Measurements from ENCODE around the gene LY86.

LY86 gene

DNA sequence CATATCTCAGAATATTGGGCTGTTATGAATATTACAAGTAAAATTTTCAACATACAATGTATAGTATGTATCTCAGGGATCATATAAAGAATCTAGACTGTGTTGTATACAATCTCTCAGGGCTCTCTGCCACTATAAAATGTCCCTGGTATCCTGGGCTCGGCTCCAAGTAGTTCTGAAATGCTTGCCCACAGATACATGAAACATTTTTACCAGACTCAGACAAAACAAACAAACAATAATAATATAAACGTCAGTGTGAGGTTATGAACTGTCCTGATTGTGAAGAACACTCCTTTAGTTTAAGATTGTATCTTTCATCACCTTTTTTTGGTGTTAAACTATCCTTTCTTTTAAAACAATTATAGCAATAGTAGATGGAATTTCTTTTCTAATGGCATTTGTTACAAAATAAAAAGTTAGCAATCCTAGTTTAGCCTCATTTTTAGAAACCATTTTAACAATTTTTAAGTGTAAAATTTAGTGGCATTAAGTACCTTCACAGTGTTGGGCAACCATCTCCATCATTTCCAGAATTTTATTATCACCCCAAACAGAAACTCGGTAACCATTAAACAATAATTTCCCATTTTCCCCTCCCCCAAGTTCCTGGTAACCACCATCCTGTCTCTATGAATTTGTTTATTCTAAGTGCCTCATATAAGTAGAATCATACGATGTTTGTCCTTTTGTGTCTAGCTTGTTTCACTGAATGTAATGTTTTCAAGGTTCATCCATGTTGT is 17.4 kb upstream of the LY86 start:
- DNase-seq: no peak

DNA sequence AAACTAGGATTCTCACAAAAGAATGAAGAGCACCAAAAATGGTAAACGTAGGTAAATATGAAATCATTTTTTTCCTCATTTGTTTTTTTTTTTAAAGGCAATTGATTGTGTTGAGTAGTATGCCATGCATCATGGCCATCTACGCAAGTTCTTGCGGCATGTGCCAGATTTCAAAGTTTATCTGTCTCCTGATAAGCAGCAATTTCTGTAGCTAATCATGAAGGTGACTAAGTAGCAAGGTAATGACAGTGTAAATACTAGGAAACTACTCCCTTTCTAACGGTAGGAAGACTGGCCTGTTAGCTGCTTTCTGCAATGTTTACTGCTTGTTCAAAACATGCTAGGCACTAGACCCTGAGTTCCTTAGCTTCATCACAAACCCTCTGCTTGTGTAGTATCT is 13.4 kb upstream of the LY86 start:
- no peak for DNase-seq

DNA sequence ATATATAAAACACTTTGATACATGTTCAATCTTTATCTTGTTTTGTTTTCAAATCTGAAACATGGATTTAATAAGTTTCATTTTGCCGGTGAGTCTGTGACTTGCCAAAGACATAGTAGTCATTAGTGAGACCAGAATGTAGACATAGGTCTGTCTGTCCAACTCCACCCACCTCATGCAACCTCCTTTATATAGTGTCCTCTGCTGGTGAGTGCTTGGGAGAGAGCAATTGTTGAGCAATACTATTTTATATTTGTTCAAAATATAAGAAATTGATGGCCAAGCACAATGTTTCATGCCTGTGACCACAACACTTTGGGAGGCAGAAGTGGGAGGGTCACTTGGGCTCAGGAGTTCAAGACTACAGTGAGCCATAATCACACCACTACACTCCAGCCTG is 10.8 kb upstream of the LY86 start:
- no peak for DNase-seq

DNA sequence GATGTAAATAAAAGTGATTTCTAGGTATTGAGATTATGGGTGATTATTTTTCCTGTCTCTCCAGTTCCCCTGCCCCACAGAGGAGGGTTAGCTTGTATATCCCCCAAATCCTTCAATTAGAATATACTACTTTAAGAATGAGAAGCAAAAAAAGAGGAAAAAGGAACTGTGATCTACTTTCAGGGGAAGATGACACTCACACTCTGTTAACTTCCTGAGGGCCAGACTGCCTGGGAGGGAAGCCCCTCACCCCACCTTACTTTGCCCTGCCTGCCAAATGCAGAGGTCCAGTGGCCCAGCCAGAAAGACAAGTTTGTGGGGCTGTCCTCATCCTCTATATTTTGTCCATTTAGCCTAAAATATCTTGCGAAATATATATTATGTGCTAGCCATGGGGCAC is 9.2 kb upstream of the LY86 start:
- no peak for DNase-seq

DNA sequence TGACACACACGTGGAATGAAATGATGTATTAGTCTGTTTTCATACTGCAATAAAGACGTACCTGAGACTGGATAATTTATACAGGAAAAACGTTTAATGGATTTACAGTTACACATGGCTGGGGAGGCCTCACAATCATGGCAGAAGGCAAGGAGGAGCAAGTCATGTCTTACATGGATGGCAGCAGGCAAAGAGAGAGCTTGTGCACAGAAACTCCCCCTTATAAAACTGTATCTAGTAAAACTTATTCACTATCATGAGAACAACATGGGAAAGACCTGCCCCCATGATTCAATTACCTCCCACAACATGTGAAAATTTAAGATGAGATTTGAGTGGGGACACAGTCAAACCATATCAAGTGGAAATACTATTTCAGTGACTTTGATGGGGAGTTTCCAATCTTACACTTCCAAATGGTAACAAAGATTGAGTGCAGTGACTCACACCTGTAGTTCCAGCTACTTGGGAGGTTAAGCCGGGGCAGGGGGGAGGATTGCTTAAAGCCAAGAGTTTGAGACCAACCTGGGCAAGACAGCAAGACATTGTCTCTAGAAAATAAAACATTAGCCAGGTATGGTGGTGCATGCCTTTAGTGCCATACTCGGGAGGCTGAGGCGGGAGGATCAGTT is 8.2 kb upstream of the LY86 start:
- no peak for DNase-seq

DNA sequence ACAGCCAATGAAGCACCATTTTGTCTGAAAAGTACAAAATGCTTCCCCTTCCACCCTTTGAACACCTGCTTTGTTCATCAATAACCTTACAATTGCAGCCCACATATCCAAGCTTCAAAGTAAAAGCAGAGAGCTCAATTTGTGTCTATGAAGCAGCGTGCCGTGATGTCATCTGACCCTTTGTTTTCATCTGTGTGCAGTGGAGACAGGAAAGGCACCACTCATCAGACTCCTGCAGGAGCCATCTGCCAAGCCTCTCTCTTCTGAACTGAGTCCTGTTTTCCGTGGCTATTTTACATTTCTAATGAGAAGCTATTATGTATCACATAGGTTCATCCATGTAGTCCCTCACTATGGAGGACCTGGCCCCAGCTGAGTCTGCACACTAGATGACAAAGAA is 7.5 kb upstream of the LY86 start:
- DNase-seq: no peak

DNA sequence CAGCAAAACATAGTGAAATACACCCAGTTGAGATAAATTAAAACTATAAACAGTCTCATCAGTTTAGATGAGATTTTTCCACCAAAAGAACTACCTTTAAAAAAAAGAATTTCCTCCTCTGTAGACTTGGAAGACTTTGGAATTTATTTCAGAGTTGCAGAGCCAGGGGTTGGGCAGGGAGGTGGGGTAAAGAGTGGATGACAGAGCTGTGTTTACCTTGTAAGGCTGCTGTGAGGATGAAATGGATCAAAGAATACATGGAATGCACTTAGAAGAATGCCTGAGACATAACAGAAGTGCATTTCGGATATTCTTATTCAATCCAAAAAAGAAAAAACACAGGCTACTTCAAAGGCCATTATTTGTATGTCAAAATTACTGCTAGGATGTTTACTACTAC is 6.4 kb upstream of the LY86 start:
- DNase-seq: no peak

DNA sequence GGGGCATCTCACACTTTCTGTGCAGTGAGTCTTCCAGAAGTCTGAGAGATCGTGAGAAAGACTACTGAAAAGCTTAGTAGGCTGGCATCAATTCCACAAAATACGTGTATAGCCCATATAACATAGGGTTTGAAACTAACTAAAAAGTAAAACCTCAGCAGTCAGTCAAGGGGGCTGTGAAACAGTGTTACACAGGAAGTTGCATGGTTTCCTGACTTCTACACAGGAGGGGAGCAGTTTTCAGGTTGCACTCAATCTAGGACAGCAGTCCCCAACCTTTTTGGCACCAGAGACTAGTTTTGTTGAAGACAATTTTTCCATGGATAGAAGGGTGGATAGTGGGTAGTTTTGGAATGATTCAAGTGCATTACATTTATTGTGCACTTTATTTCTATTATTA is 4.7 kb upstream of the LY86 start:
- no peak for DNase-seq

DNA sequence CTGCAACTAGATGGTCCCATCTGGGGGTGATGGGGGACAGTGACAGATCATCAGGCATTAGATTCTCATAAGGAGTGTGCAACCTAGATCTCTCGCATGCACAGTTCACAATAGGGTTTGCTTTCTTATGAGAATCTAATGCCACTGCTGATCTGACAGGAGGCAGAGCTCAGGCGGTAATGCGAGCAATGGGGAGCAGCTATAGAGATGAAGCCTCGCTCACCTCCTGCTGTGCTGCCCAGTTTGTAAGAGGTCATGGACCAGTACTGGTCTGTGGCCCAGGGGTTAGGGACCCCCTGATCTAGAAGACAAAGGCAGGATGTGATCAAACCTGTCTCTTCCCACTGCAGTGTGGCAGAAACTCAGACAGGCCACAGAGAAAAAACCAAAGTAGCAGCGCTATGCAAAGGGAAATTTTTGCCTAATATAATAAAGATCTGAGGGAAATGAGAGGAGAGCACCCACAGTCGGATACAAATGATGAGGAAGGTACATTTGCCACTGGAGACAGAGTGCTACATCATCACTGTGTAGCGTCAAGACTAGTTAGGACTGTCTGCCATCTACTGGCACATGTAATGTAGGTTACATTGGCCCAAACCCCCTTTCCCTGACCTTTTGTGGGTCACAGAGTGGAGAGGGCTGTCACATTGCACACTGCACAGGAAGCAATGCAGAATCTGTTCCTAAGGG is 4.1 kb upstream of the LY86 start:
- DNase-seq: no peak

DNA sequence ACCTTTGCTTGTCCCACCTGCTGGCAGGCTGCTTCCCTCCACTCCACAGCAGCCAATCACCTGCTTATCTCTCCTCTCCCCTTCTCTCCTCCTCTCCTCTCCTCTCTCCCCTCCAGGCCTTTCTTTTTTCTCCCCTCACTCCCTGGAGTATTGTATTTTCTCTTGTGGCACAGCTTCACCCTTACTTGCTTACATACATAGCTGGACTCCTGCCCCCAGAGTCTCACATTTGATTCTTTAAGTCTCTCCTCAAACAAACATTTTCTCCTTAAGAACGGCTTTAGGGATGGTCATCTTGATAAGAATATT is 3.6 kb upstream of the LY86 start:
- DNase-seq: no peak

DNA sequence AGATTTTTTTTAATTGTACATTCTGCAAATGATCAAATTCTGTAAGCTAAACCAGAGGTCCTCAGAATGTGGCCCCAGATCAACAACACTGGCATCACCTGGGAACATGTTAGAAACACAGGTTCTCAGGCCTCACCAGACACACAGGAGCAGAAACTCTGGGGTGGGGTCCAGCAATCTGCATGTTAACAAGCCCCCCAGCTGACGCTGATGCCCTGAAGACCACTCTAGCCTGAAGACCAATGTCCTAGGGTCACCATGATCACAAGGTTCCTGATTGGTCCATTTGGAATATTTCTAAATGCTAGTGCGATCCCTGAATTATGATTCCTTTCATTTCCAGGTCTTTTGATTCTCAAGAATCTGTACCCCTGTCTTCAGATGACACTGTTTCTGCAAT is 2.4 kb upstream of the LY86 start:
- no peak for DNase-seq

DNA sequence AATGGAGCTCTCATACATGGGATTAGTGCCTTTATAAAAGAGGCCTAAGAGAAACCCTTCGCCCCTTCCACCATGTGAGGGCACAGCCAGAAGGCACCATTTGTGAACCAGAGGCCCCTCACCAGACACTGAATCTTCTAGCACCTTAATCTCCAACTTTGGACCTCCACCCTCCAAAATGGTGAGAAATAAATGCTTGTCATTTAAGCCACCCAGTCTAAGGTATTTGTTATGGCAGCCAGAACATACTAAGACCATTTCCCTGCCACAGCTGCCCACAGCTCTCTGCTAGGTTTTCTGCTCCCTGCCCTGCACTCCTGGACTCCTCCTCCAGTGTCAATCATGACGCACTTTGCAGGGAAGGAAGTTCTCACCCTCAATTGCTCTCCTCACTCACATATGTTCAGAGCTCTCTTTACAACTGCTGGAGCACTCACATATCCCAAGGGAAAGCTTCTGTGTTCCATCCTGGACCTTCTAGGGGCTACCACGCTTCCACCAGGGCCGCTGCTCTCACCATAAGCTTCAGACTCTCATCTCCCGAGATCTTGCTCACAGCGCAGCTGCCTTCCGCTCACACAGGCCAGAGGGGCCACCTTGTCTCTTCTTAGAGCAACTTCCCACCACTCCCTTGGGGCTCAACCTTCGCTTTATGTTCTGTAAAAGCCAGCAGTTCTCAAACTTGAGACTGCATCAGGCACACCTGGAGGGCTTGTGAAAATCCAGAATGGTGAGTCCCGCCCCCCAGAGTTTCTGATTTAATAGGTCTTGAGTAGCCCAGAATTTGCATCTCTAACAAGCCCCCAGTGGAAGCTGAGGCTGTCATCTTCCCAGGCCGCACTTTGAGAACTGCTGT is 1.6 kb upstream of the LY86 start:
- no peak for DNase-seq

DNA sequence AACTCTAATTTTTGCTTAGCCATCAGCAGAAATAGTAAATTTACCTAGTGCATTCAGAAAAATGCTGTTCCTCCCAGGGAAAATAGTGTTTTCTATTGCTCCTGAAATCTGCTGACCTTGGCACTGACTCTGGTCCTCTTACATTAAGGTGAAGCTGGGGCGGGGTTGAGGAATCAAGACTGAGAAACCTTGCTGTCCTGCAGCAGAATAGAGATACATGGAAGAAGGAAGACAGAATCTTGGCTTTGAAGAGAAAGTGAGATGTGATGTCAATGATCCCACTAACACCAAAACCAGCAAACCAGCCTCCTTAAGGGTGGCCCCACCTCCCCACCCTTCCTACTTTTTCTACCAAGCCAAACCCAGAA is 840 bp upstream of the LY86 start:
- no peak for DNase-seq

DNA sequence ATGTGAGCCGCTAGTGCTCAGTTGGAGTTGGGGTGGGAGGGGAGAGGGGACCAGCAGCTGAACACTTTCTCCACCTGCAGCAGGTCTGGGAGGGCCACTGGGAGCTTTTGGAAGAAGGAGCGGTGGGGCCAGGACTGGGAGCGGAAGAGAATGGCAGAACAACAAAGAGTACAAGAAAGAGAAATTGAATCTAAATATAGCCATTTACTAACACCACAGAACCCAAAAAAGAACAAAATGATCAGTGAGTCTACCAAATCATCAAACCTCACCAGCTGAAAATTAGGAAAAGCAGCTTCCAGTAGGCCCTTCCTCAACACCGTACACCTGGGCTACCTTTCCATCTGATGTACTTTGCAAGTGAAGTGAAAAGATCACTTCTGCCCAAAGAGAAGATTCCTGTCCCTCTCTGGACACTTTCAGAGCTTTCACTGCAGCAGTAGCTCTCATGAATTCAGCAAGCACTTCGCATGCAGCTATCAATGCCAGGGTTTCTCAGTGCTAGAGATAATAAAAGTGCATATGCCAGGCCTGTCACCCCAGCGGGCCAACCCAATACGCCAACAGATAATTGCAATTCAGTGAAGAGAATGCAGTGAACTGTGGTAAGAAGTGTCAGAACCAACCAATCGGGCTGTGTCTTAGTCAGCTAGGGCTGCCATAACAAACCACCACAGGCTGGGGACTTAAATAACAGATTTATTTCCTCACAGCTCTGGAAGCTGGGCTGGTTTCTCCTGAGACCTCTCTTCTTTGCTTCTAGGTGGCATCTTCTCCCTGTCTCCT is 597 bp downstream of the LY86 start:
- no peak for DNase-seq

DNA sequence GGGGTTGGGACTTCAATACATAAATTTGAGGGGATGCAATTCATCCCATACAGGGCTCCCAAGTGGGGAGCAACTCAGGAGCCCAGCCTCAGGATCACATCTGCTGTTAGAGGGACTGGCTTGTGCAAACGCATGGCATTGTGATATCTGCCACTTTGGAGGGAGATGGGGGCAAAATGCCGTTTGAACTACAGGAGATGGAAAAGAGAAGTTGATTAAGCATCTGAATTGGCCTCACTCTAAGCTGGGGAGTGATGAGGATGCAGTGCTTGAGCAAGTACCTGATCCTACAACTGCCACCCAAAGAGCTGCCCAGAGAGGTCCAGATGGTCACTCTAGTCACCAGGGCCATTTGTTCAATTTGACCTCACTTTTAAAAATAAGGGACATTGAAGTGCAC is 2.0 kb downstream of the LY86 start:
- no peak for DNase-seq

DNA sequence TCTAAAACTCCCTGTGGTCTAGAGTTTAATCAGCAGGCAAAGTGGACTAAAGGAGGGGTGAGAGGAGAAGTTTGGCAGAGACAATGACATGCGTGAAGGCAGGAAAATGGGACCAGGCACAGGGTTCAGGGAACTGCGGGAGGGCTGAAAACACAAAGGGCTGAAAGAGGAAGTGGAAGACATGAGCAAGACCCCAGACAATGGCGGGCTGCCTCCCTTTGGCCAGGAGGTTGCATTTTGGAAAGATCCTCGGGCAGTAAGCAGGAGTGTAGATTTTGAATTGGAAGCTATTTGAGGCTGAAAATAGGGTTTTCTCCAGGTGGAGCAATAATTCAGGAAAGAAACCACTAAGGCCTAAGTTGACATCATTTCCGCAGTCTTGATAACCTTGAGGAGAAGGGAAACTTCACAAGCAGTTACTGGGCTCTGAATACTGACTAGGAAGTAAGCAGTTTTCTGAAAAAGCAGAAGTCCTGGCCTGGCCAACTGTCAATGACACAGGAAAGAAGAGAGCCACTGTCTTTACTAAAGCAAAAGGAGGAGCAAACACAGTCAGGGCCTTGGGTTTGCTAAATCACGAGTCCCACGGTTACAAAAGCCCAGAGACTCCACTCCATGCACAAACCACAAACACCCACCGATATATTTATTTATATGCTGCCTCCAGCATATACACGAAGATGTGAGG is 3.4 kb downstream of the LY86 start:
- no peak for DNase-seq

DNA sequence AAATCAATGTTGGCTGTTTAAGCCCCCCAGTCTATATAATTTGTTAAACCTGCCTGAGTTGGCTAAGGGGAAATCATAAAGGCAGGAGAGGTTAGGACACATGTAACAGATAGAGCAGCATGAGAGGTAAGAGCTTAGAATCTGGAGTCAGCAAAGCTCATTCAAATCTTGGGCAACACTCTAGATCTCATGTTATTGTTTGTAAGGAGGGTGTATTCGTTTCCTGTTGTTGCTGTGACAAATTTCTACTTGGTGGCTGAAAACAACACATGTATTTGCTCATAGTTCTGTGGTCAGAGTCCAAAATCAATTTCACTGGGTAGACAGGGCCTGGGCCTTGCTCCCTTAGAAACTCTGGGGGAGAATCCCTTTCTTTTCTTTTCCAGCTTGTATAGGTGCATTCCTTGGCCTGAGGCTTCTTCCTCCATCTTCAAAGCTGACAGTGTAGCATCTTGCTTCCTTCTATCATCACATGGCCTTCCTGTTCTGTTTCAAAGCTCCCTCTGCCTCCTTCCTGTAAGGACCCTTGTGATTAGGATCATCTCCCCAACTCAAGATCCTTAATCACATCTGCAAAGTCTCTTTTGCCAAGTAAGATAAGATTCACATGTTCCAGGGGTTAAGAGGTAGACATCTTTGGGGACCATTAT is 4.4 kb downstream of the LY86 start:
- DNase-seq: no peak

DNA sequence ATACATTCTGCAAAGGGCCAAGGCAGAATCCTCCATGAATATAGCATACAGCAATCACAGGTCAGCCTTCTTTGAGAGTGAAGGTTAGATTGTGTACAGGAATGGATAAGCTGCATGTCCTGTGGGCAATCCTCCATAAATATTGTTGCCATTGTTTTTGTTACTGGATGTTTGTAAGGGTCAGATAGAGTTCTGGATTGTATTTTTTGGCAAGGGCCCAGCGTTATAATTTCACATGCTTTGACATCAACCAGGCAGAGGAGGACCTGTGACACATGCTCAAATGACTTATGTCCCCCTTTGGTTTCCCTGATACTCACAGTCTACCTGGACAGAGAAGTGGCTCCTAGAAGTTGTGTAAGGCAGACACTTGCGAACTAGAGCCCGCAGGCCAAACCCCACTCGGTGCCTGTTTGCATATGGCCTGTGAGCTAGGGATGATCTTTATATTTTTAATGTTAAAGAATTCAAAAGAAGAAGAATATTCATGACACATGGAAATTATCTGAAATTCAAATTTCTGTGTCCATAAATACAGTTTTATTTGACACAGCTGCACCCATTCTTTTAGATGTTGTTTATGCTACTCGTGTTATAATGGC is 5.4 kb downstream of the LY86 start:
- DNase-seq: no peak

DNA sequence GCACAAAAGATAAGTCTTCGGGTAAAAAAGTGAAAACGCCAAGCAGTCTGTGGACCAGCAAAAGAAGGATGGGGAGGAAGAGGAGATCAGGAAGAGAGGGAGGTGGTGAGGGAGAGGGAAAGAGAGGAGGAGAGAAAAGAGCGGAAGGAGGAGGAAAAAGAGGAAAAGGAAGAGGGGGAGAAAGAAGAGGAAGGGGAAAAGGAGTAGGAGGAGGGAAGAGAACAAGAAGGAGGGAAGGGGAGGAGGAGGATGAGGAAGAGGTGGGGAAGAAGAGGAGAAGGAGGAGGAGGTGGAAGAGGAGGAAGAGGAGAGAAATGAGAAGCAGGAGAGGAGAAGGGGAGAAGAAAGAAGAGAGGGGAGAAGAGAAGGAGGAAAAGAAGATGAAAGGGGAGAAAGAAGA is 6.5 kb downstream of the LY86 start:
- DNase-seq: no peak

DNA sequence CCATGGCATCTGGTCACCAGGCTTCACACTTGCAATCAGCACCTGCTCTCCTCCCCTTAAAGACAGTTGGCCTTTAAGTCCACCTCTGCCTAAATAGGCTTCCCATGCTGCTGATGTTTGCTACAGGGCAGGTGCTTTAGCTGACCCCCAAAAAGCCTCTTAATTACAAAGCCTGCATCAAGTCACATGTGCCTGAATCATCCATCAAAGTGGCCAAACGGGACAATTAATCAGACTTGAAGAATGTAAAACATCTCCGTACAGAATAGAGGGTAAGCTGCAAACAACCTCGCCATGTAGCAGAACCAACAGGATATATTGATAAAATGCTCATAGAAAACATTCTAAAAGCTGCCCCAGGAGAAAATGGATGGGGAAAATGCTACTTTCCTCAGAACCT is 7.4 kb downstream of the LY86 start:
- no peak for DNase-seq
